RKO (cell line): ENCODE measurements around the gene EHD1.

ENCODE experiments used
- DNase-seq: peaks from one replicate; pipeline ENCODE4 v3.0.0-alpha.2; 2016; ENCODE audit warnings: low spot score

The EHD1 gene

DNA sequence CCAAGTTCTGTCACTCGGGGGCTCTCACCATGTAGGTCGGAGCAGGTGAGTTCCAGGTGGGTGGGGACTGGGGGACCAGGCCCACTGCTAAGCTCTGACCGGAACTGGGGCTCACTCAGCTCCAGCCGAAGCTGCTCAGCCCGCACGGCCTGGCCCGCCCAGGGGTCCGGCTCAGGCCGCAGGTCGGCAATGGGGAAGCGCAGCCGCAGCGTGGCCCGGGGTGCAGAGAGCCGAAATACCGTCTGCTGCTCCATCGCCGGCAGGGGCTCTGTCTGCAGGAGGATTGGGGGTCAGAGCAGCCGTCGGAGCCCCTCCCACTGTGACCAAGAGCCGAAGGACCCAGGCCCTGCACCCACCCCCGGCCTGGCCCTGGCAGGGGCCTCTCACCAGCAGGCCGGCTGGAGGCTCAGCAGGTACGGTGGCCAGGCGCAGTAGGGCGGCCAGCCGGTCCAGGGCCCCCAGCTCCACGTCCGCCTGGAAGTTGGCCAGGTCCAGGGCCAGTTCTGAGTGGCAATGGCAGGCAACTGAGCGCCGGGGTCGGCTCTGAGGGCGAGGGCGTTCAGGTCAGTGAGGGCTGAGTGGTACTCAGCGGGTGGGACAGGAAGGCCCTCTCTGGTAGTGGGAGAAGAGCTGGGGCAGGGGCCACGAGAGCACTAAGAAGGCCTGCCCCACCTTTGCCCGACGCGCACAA is 31.4 kb upstream of the EHD1 start:
- no peak for DNase-seq

DNA sequence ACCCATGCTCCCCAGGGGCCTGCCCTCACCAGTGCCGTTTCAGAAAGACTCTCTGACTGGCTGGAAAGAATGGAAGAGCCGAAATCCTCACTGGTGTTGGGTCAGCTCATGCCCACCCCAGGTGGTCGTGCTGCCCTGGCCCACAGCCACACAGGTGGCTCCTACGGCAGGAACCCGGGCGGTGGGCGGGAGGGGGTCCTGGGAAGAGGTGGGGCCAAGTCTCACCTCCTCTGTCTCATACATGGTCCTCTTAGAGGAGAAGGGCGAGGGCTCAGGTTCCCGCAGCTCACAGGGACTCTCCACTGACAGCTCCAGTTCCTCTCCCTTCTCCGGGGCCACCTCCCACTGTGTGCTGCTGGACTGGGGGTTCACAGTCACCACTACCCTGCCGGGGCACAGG is 30.3 kb upstream of the EHD1 start:
- no peak for DNase-seq

DNA sequence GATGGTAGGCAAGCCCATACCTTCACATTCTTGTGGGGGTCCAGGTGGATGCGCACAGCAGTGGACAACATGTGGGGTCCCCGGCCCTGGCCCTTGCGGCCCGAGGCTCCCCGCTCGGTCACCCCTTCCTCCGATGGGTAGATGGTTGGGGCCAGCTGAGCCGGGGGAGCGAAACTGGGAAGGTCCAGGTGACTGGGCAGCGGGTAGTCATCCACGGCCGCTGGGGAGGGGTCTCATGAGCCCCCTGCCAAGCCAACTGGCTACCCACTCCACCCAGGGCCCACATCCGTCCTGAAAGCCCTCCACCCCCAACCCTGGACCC is 27.9 kb upstream of the EHD1 start:
- DNase-seq, result no peak

DNA sequence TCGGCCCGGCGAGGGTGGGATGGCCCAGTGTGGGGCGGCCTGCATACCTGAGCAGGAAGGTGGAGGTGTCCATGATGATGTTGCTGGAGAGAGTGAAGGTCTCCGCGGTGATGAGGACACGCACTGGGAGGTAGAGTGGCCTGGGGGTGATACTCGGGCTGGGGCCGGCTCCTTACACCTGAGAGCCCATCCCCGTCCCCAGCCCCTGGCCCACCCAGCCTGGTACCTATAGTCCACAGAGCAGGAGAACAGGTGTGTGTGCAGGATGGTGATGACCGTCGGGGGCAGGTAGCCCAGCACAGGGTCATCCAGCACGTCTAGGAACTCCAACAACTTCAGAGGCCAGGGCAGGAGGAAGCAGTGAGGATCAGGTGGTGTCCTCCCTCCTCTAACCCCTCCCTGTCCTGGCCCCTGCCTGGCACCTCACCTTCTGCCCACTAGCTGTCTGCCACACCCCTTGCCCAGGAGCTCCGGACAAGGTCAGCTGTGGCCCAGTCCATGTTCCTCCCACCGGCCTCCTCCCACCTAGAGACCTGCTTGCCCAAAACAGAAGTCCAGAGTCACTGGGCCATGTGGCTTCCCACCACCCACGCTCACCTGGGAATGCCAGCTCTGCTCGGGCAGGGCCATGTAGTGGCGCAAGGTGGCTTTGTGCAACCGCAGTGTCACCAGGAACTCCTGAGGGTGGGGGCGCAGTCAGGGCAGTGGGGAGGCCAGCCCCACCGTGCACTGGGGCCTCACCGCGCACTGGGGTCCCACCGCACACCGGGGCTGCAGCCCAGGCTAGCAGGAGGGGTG is 27.3 kb upstream of the EHD1 start:
- DNase-seq, result no peak

DNA sequence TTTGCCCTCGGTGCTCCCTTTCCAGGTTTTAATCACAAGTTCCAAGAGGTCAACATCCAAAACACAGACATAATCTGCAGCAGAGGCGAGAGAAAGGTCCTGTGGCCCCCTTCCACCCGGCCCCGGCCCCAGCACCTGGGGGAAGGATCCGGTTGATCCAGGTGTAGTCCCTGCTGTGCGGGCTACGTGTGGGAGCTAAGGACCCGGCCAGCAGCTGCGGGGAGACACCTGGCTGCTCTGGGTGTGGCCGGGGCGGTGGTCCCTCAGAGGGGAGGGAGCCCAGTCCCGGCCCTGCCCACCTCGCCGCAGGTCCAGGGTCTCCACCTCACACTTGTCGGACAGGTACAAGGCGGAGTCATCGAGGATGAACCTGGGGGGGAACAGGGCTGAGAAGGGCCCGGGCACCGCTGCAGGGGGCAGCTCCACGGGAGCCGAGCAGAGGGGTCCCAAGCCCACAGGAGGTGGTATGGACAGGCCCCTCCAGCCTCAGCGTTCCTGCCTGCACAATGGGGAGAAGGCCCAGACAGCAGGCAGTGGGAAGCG is 24.9 kb upstream of the EHD1 start:
- DNase-seq, result no peak

DNA sequence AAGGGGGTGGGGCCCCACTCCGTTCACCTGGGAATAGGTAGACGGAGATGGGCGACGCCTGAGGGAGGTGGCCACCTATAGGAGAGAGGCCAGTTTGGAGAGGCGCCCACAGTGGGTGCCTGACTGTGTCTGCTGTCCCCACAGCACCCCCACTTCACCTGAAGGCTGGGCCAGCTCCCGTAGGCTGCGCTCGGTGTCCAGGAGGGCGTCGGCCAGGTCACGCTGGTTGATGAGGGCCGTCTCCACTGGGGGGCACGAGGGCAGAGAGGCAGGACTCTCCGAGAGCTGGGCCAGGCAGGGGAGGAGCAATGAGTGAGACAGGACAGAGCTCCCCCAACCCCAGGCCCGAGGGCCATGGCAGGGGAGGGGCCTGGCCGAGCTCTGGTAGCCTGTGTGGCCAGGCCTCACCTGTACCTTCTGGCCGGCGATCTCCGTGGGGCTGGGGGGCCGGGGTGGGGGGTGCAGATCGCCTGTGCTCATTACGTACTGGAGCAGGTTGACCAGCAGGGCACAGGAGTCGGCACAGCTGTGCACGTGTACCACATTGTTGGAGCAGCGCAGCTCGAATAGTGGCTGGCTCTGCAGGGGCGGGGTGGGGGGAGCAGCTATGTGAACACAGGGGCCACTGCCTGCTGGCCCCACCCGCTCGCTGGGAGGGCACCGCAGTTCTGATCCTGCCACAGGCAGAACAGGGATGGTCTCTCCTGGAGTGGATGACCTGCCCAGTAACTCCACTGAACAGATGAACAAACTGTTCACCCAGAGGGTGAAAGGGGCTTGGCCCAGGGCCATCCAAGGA is 23.9 kb upstream of the EHD1 start:
- DNase-seq, result no peak

DNA sequence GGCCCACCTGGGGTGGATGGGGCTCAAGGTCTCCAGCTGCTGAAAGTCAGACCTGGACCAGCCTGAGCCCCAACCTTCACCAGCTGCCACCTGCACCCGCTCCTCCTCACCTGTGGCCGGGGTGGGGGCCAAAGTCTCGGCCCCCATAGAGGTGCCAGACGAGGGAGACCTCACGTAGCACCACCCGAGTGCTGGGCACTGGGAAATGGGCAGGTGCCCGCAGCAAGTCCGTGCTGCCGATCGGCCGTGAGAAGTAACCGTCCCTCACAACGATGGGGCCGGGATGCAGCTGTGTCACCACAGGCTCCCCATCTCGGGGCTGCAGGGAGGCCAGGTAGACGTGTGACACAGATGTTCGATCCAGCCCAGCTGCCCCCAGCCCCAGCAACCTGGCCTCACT is 22.4 kb upstream of the EHD1 start:
- no peak for DNase-seq

DNA sequence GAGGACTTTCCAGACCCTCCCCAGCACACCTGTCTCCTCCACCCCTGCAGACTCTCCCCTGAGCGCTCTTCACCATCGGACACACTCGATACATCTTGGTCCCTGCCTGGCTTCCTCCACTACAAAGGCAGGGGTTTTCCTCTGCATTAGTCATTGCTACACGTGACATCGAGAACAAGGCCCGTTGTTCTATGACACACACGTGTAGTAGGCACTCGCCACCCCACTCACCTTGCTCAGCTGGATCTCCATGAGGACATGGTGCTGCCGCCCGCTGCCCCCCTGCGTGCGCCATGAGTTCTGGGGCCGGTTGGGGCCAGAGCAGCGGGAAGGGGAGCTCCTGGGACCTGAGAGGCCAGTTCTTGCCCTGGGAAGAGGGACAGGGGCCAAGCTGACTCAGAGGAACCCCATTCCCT is 21.9 kb upstream of the EHD1 start:
- DNase-seq, result no peak

DNA sequence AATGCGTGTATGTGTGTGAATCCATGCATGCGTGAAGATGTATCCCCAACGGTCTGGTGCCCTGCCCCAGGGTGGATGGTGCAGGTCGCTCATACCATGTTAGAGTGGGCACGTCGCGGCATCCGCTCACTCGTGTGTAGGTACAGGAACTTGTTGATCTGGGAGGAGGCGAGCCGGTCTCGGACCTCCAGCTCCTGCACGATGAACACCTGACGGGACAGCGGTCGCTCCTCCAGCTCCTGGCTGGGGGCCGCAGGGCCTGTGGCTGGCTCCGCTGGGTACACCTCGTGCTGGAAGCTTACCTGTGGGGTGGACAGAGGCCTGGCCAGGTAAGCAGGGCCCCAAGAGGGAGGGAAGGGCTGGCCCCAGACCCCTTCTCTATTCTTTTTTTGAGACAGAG is 20.1 kb upstream of the EHD1 start:
- no peak for DNase-seq

DNA sequence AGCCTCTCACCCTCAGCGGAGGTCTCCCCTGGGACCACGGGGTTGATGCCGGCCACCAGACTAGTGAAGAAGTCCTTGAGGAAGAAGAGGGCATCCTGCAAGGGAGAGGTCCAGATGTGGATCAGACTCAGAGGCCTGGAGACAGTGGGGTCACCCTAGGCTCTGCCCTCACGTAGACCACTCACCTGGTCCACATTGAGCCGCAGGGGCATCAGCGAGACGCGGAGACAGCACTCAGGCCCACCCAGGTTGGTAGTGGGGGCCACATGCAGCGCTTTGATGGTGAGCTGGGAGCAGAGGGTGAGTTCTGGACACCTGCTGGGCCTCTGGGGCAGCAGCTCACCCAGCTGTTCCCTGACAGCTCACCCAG is 19.6 kb upstream of the EHD1 start:
- DNase-seq, result no peak

DNA sequence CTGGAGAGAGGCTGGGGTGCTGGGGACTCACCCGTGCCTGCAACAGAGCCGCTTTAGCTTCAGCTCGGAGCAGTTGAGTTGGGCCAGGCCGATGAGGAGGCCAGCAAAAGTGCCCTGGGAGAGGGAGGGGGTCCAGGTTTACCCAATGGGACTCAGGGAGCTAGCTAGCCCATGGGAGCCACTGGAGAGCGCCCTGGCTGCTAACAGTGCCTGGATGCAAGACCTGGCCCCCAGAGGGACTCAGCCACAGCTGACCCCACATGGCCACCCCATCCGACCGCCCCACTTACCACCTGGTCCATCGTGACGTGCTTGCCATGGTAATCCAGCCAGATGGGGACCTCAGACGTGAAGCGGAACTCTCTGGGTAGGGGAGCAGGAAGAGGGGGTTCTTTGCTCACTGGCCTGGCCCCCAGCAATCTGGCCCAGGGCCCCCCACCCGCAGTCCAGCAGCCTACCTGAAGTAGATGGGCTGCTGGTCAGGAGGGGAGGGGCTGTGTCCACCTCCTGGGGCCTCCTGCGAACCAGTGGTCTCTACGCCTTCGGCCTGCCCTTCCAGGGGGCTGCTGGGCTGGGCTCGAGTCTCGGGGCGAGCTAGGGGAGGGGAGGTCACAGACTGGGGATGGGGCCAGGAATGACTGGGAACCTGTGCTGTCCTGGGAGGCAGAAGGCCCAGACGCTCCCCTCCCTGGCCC is 19.1 kb upstream of the EHD1 start:
- DNase-seq, result no peak

DNA sequence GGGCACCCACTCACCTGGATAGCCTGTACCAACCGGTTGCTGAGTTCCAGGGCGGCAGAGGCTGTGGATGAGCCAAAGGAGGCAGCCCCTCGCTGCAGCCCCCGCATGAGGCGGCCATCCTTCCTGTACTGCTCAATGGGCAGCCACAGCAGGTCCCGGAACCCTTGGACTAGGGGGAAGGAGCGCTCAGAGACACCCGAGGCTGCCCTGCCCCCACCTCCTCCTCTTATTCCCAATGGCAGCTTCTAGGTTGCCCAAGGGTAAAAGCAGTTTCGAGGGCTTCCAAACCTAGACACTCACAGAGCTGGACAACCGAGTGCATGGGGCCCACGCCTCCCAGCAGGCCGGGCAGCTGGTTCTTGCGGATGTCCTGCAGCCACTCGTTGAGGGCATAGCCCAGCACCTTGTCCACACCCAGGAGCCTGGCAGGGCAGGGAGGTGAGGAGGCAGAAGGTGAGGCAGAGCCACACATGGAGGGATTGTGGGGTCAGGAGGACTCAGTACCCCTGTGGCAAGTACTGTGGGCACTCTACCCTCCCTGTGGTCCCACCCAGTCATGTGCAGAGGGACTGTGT is 18.1 kb upstream of the EHD1 start:
- DNase-seq, result no peak

DNA sequence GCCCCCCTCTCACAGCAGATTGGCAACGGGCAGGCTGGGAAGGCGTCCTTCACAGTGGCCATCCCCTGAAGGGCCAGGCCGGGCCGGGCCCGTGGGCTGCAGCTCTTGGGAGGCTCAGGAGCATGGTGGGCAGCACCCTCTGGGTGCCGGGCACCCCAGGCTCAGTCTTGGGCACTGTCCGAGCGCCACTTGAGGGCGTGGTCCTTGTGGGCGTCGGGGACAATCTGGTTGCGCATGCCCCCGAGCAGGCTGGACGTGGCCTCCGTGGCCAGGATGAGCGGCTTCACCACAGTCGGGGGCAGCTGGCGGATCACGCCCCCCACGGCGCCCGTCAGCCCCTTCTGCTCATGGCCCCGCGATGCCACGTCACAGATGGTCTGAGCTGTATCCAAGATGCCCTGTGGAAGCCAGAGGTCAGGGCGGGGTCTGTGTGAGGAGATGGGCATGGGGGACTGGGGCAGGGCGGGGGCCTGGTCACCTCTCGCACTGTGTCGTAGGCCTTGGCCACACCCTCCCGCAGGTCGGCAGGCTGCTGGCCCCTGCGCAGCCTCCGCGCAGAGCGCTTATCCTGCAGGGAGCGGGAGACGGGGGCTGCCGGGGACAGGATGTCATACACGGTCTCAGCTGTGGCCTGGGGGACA is 16.5 kb upstream of the EHD1 start:
- no peak for DNase-seq

DNA sequence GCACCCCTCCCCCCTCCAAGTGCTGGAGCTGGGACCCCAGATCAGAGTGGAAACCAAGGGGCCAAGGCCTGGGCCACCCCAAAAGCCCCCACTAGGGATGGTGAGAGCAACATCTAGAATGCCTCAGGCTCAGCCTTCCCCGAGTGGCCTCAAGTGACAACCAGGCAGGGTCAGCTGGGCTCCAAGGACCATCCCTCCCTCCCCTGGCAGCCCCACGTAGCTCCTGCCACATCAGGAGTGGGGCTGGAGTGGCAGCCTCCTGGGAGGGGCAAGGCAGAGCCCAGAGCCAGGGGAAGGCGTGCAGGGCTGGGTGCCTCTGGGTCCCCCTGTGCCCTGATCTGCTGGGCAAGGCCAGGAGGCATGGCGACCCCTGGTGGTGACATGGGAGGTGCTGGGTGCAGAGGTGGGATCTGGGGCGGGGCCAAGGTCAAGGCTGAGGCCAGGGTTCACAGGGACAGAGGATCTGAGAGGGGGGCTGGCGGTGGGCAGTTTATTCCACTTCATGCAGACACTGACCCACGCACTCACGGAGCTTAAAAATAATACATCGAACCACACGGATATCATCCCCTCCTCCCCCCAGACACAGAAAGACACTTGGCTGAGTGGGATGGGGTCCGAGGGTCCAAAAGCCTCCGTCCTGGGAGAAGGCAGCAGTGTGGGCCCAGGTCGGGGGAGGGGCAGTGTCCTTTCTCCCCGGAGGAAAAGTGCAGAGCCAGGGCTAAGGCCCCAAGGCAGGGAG is 15.8 kb upstream of the EHD1 start:
- DNase-seq, result peak; percentile 74

DNA sequence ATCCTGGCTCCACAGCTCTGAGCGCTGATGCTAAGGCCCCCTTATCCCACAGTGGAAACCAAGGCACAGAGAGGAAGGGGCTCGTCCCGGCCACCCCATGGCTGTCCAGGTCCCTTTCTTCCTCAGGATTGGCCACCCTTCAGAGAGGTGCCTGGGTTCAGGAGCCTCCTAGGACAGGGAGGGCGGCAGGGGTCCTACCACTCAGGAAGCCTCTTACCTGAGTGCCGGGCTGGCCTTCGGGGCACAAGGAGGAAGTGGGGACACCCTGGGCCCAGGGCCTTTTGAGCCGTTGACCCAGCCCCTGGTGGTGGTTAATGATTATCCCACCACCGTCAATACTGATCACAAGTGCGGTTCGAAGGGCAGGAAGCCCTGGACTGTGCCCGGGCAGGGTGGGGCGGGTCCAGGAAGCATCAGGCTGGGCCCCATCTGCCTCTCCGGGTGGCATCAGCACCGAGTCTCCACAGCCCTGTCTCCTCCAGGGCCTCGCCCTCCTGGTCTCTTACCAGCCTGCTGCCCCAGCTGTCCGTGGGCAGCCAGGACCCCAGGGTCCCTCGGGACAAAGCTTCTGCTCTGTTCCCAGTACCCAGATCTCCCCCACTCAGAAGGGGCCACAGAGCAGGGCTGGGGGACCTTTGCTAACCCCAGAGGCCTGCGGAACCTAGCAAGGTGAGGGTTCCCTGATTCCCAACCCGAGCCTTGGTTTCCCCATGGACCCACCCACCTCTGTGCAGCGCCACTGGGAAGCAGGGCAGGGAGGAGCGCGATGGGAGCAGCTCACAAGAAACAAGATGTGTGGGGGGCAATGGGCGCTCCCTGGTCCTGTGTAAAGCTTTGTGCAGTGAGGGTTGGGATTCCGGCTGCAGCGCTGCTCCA is 15.0 kb upstream of the EHD1 start:
- no peak for DNase-seq

DNA sequence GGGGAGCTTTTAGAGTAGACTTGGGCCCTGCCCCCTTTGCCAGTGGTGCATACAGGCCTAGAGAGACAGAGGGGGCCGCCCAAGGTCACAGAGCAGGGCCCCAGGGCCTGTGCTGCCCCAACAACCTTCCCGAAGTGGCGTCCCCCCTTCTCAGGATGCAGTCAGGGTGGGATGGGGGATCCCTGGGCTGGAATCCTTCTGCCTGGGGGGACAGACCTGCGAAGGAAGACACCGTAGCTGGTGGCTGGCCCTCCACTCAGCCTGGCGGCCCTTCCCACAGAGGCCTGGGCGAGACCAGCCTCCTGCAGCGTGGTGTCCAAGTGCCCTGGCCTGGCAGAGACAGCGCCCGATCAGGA is 14.4 kb upstream of the EHD1 start:
- DNase-seq, result no peak

DNA sequence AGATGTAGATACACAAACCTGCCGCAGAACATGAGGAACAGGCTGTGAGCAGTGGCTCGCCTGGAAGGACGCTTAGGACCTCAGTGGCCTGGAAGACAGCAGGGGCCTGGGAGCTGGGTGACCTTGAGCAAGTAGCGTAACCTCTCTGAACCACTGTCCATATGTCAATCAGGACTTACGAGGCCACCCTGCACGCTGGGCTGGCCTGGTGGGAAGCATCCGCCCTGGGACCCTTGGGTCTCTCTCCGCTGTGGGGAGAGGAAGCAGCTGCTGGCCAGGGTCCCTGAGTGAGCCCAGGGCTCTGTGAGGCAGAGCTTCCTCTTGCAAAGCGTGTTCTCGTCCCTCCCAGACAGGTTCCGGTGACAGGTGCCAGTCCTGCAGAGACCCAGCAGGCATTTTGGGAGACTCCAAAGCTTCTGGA is 14.0 kb upstream of the EHD1 start:
- no peak for DNase-seq

DNA sequence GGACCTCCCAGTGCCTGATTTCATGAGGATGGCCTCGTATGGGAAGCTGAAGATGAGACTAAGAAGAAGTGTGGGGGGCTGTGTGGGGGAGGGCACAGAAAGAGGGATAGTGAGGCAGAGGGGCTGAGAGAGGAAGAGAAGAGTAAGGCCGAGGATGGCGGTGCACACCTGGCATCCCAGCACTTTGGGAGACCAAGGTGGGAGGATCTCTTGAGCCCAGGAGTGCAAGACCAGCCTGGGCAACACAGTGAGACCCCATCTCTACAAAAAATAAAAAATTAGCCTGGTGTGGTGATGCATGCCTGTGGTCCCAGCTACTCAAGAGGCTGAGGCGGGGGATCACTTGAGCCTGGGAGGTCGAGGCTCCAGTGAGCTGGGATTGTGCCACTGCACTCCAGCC is 13.5 kb upstream of the EHD1 start:
- no peak for DNase-seq

DNA sequence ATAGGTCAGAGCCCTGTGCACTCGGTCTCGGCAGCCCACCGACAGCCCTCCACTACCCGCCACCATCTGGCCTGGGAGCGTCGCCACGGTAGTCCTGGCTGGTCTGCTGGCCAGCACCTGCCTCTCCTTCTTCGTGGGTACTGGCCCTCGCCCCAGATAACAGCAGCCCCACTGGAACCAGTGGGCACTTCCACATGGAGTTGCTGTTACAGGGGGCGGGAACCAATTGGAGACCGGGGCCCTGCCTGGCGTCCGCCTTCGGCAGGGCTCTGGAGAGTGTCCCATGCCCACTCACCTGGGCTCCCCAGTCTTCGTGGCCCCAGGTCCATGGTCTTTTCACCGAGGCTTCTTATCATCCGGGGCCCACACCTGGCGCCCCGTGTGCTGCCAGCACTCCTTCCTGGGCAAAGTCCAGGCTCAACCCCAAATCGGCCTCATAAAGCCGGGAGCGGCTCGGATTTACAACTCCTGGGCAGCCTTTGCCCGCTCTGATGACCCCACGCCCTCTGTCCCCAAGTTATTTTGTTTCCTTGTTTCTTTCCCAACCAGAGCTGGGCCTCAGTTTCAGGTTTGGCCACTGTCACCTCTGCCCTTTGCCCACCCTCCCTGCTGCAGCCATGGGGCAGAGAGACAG is 12.9 kb upstream of the EHD1 start:
- no peak for DNase-seq
